WERI-Rb-1 (cell line): ENCODE data around the gene RAPH1.
"Not testable (repeated sequence)": the region's sequence is repeated elsewhere in the genome, so short reads cannot be mapped to it uniquely, and the experiment has no call there.

ENCODE experiments used
- DNase-seq: peaks from one replicate; pipeline ENCODE4 v3.0.0-alpha.2; 2020
- H3K27ac ChIP-seq: fragments of 250-450 bp; sonication (Bioruptor Pico); 2 replicates; pipeline ENCODE4 v1.5.1; 2020; ENCODE audit warnings: mild to moderate bottlenecking, moderate library complexity
- H3K27me3 ChIP-seq: fragments of 250-450 bp; sonication (Bioruptor Pico); 2 replicates; pipeline ENCODE4 v1.5.1; 2021; ENCODE audit warnings: mild to moderate bottlenecking, low read depth, moderate library complexity; ENCODE audit not compliant: insufficient read depth, severe bottlenecking
- H3K36me3 ChIP-seq: fragments of 250-450 bp; sonication (Bioruptor Pico); 2 replicates; pipeline ENCODE4 v1.5.1; 2020; ENCODE audit warnings: mild to moderate bottlenecking, moderate library complexity
- H3K4me3 ChIP-seq: 2 replicates; pipeline ENCODE4 v1.5.1; 2011; ENCODE audit warnings: low read depth, mild to moderate bottlenecking, control low read depth, low read length
- H3K9me3 ChIP-seq: fragments of 250-450 bp; sonication (Bioruptor Pico); 2 replicates; pipeline ENCODE4 v1.5.1; 2021; ENCODE audit warnings: mild to moderate bottlenecking, moderate library complexity; ENCODE audit not compliant: severe bottlenecking
- CTCF ChIP-seq: IDR thresholded peaks from 2 replicates; pipeline ENCODE4 v1.5.1; 2011; ENCODE audit warnings: low read depth, mild to moderate bottlenecking, control low read depth, inconsistent platforms, low read length

The RAPH1 gene

GRCh38 chr2:203376173-203376572 is 158.9 kb downstream of the RAPH1 start:
- no peaks in the 10 kb centered on the region for H3K27me3 ChIP-seq
- DNase-seq = no peak
- TF ChIP-seq CTCF = no peak
- H3K36me3 ChIP-seq = peaks cover 12% of the 10 kb centered on the region
- no peak overlapping the region for H3K4me3 ChIP-seq
- H3K9me3 ChIP-seq = no peaks in the 10 kb centered on the region
- H3K27ac ChIP-seq = no peak overlapping the region

- H3K4me3 ChIP-seq, DNase-seq, H3K27me3 ChIP-seq, H3K27ac ChIP-seq, H3K9me3 ChIP-seq: not testable (repeated sequence)
- peaks cover 24% of the 10 kb centered on the region for H3K36me3 ChIP-seq
Observed at GRCh38 chr2:203372706-203373105, 162.4 kb downstream of the RAPH1 start.

- Histone ChIP-seq H3K4me3 (no peak overlapping the region), H3K27ac (no peak overlapping the region), H3K27me3 (no peaks in the 10 kb centered on the region), H3K36me3 (peaks cover 20% of the 10 kb centered on the region), H3K9me3 (no peaks in the 10 kb centered on the region)
- no peak for DNase-seq
- no peak for TF ChIP-seq CTCF
Observed at GRCh38 chr2:203366639-203367466, 168.2 kb downstream of the RAPH1 start.

- TF ChIP-seq CTCF = no peak
- no peaks in the 10 kb centered on the region for H3K9me3 ChIP-seq
- no peak overlapping the region for H3K4me3 ChIP-seq
- no peak overlapping the region for H3K27ac ChIP-seq
- no peaks in the 10 kb centered on the region for H3K27me3 ChIP-seq
- no peak for DNase-seq
- H3K36me3 ChIP-seq = no peaks in the 10 kb centered on the region; the same call in 1 of the 2 replicates
Observed at GRCh38 chr2:203361922-203362321, 173.2 kb downstream of the RAPH1 start.

GRCh38 chr2:203361495-203361894 is 173.6 kb downstream of the RAPH1 start:
- no peaks in the 10 kb centered on the region for H3K27me3 ChIP-seq
- no peak overlapping the region for H3K4me3 ChIP-seq
- no peak overlapping the region for H3K27ac ChIP-seq
- no peak for TF ChIP-seq CTCF
- DNase-seq = no peak
- no peaks in the 10 kb centered on the region; the same call in none of the 2 replicates for H3K36me3 ChIP-seq
- no peaks in the 10 kb centered on the region for H3K9me3 ChIP-seq

- no peak overlapping the region for H3K4me3 ChIP-seq
- no peak for DNase-seq
- H3K27me3 ChIP-seq = no peaks in the 10 kb centered on the region
- H3K36me3 ChIP-seq = no peaks in the 10 kb centered on the region; the same call in none of the 2 replicates
- H3K9me3 ChIP-seq = no peaks in the 10 kb centered on the region
- TF ChIP-seq CTCF = no peak
- no peak overlapping the region for H3K27ac ChIP-seq
Observed at GRCh38 chr2:203360833-203361430, 174.2 kb downstream of the RAPH1 start.
